GM06990 (cell line): ENCODE data around the gene PLA2G3.

Experiments
- DNase-seq: peaks from one replicate; pipeline ENCODE4 v3.0.0-alpha.2; 2011; ENCODE audit not compliant: insufficient read length; ENCODE audit errors: extremely low read depth
- H3K27me3 ChIP-seq: replicated peaks from 2 replicates; pipeline ENCODE4 v1.6.0; 2011; ENCODE audit warnings: low read length; ENCODE audit not compliant: control insufficient read depth, insufficient read depth
- H3K36me3 ChIP-seq: 2 replicates; pipeline ENCODE4 v1.5.1; 2011; ENCODE audit warnings: low read length; ENCODE audit not compliant: control insufficient read depth, insufficient read depth
- H3K4me3 ChIP-seq: replicated peaks from 2 replicates; pipeline ENCODE4 v1.5.1; 2011; ENCODE audit warnings: low read depth, mild to moderate bottlenecking, control low read depth, low read length
- CTCF ChIP-seq: IDR thresholded peaks from 2 replicates; pipeline ENCODE4 v1.5.1; 2011; ENCODE audit warnings: low read length, control low read depth, mild to moderate bottlenecking, inconsistent platforms; ENCODE audit not compliant: insufficient read depth, poor library complexity, severe bottlenecking

PLA2G3 gene

GRCh38 chr22:31089160-31090100, 50.9 kb downstream of the PLA2G3 start:
- Histone ChIP-seq H3K4me3 (no peak overlapping the region), H3K36me3 (peaks cover 6% of the 10 kb centered on the region)
- peak; percentile 46 for DNase-seq

GRCh38 chr22:31088233-31088986, 51.9 kb downstream of the PLA2G3 start:
- no peaks in the 10 kb centered on the region for H3K27me3 ChIP-seq
- DNase-seq: no peak
- no peak overlapping the region for H3K4me3 ChIP-seq
- TF ChIP-seq CTCF: no peak
- peaks cover 6% of the 10 kb centered on the region for H3K36me3 ChIP-seq

More at GRCh38 chr22:31089160-31090100, 50.9 kb downstream of the PLA2G3 start:
- peak; percentile 89 for TF ChIP-seq CTCF
- no peaks in the 10 kb centered on the region for H3K27me3 ChIP-seq

GRCh38 chr22:31087744-31088215, 52.5 kb downstream of the PLA2G3 start:
- TF ChIP-seq CTCF: no peak
- H3K27me3 ChIP-seq: no peaks in the 10 kb centered on the region
- no peak overlapping the region for H3K4me3 ChIP-seq
- no peak for DNase-seq
- peaks cover 6% of the 10 kb centered on the region for H3K36me3 ChIP-seq

GRCh38 chr22:31086703-31087330, 53.5 kb downstream of the PLA2G3 start:
- H3K4me3 ChIP-seq: no peak overlapping the region
- no peaks in the 10 kb centered on the region for H3K27me3 ChIP-seq
- DNase-seq: no peak
- peaks cover 1% of the 10 kb centered on the region; the same call in 1 of the 2 replicates for H3K36me3 ChIP-seq
- TF ChIP-seq CTCF: no peak

- DNase-seq: no peak
- H3K27me3 ChIP-seq: no peaks in the 10 kb centered on the region
- TF ChIP-seq CTCF: no peak
- H3K36me3 ChIP-seq: peaks cover 1% of the 10 kb centered on the region; the same call in 1 of the 2 replicates
- H3K4me3 ChIP-seq: no peak overlapping the region; the same call in 1 of the 2 replicates
These were observed 54.4 kb downstream of the PLA2G3 start for GRCh38 chr22:31085928-31086327.
